NT2/D1 (cell line): ENCODE results near the gene PABPC3.

Experiments used
- YY1 ChIP-seq: IDR thresholded peaks from 2 replicates; pipeline ENCODE4 v1.6.1; 2011; ENCODE audit not compliant: insufficient read length, insufficient read depth
- ZNF274 ChIP-seq: IDR thresholded peaks from 2 replicates; pipeline ENCODE4 v1.6.1; 2011; ENCODE audit warnings: mild to moderate bottlenecking, low read depth, low read length

- no peak for TF ChIP-seq ZNF274
- no peak for TF ChIP-seq YY1
These were observed 7.2 kb upstream of the PABPC3 start for GRCh38 chr13:25088562-25089221.
